OCI-LY7 (cell line): ENCODE results near the gene MOGAT2. TPM values are rescaled to one million over a fixed set of nuclear protein-coding genes. Genes with fewer than 3 reads are reported as not detected.

ENCODE experiments used
- BruUV-seq: library from RNA; stranded (reverse); fragments of 400-500 nt; replicated peaks from 2 replicates; lab custom pipeline; 2021; lab: Mats Ljungman, UMichigan
- CTCF ChIA-PET: fragments of 300-600 bp; sonication (Branson Sonifier 250); formaldehyde crosslinking; loops from one replicate; lab custom pipeline; 2022; ENCODE audit warnings: antibody characterized with exemption; ENCODE audit not compliant: unreplicated experiment; lab: Charles Lee
- POLR2A ChIA-PET: fragments of 300-600 bp; sonication (Branson Sonifier 250); formaldehyde crosslinking; loops from one replicate; lab custom pipeline; 2022; ENCODE audit warnings: antibody characterized with exemption; lab: Charles Lee
- DNase-seq: peaks from one replicate; pipeline ENCODE4 v3.0.0-alpha.2; 2015; ENCODE audit warnings: low spot score
- H2AFZ ChIP-seq: fragments of 200-600 bp; sonication (generic), shearing (Covaris generic); 2 replicates; pipeline ENCODE4 v1.6.1; 2014; ENCODE audit warnings: mild to moderate bottlenecking, antibody characterized with exemption, low read length, moderate library complexity
- H3K27ac ChIP-seq: fragments of 200-600 bp; sonication (generic); 2 replicates; pipeline ENCODE4 v1.5.1; 2014; ENCODE audit warnings: mixed run types, low read depth, mild to moderate bottlenecking, moderate library complexity, low read length, inconsistent platforms; ENCODE audit not compliant: poor library complexity, severe bottlenecking
- H3K36me3 ChIP-seq: fragments of 200-600 bp; sonication (generic); 2 replicates; pipeline ENCODE4 v1.6.1; 2014; ENCODE audit warnings: mild to moderate bottlenecking, antibody characterized with exemption, low read length, moderate library complexity, mixed read lengths; ENCODE audit not compliant: insufficient read depth
- H3K4me1 ChIP-seq: fragments of 200-600 bp; sonication (generic); 2 replicates; pipeline ENCODE4 v1.5.1; 2014; ENCODE audit warnings: mild to moderate bottlenecking, low read length; ENCODE audit not compliant: insufficient read depth, poor library complexity, severe bottlenecking
- H3K4me2 ChIP-seq: fragments of 200-600 bp; sonication (generic); 2 replicates; pipeline ENCODE4 v1.6.1; 2014; ENCODE audit warnings: mild to moderate bottlenecking, low read length
- H3K4me3 ChIP-seq: fragments of 200-600 bp; sonication (generic); 2 replicates; pipeline ENCODE4 v1.5.1; 2014; ENCODE audit warnings: mild to moderate bottlenecking, low read depth, low read length; ENCODE audit not compliant: poor library complexity, severe bottlenecking
- H3K79me2 ChIP-seq: fragments of 200-600 bp; sonication (generic); 2 replicates; pipeline ENCODE4 v1.6.1; 2016; ENCODE audit warnings: low read depth, mild to moderate bottlenecking, low read length, moderate library complexity, mixed read lengths; ENCODE audit not compliant: insufficient read depth
- H3K9me2 ChIP-seq: fragments of 200-600 bp; sonication (generic); 2 replicates; pipeline ENCODE4 v1.6.1; 2016; ENCODE audit warnings: mild to moderate bottlenecking, low read length, mixed read lengths; ENCODE audit not compliant: insufficient read depth
- H3K9me3 ChIP-seq: fragments of 200-600 bp; sonication (generic); 2 replicates; pipeline ENCODE4 v1.6.1; 2014; ENCODE audit warnings: mild to moderate bottlenecking, mixed run types, low read length, mixed read lengths
- H4K20me1 ChIP-seq: fragments of 200-600 bp; sonication (generic); 2 replicates; pipeline ENCODE4 v1.6.1; 2014; ENCODE audit warnings: mild to moderate bottlenecking, antibody characterized with exemption, low read length, moderate library complexity, mixed read lengths; ENCODE audit not compliant: insufficient read depth
- CTCF ChIP-seq: fragments of 200-600 bp; sonication (generic); conservative IDR thresholded peaks from 2 replicates; pipeline ENCODE4 v1.5.1; 2014; ENCODE audit warnings: mild to moderate bottlenecking, antibody characterized with exemption, low read length, moderate library complexity, mixed read lengths
- EZH2phosphoT487 ChIP-seq: fragments of 200-600 bp; sonication (generic); IDR thresholded peaks from 2 replicates; pipeline ENCODE4 v1.6.1; 2018; ENCODE audit warnings: low read depth, borderline replicate concordance, mild to moderate bottlenecking, mixed run types, antibody characterized with exemption, low read length, moderate library complexity, mixed read lengths
- intact Hi-C: fragments of 100-400 bp; cut with micrococcal nuclease; formaldehyde crosslinking; loops from one replicate; pipeline ENCODE4 v1.10.0; 2022; ENCODE audit not compliant: unreplicated experiment
- total RNA-seq, 2 experiments: library from RNA; depleted of rRNA in 1 of 2; stranded (reverse); fragments of >200 nt in 1 of 2; shearing (Covaris generic) in 1 of 2; gene quantifications; 2 replicates each; pipeline ENCODE4 v1.2.3, GENCODE V29; 2014 to 2022

The MOGAT2 gene
- total RNA-seq, 2 experiments from 2014 or later = not detected

- no peaks in the 10 kb centered on the region for H4K20me1 ChIP-seq
- H3K4me3 ChIP-seq = no peak overlapping the region
- intact Hi-C loops = no loop called here
- no TSS peak for BruUV-seq
- CTCF ChIA-PET = no interaction called here
- H3K36me3 ChIP-seq = no peaks in the 10 kb centered on the region
- H3K9me2 ChIP-seq = no peaks in the 10 kb centered on the region
- TF ChIP-seq EZH2phosphoT487 (no peak), CTCF (no peak)
- no peak for DNase-seq
- no peaks in the 10 kb centered on the region for H3K4me1 ChIP-seq
- no peak overlapping the region for H3K27ac ChIP-seq
- no peak overlapping the region for H3K4me2 ChIP-seq
- POLR2A ChIA-PET = no interaction called here
- no peak overlapping the region for H2AFZ ChIP-seq
- no peaks in the 10 kb centered on the region for H3K79me2 ChIP-seq
- H3K9me3 ChIP-seq = no peaks in the 10 kb centered on the region
Measured at GRCh38 chr11:75700940-75701339, 16.7 kb upstream of the MOGAT2 start.

- POLR2A ChIA-PET = no interaction called here
- Histone ChIP-seq H3K4me3 (no peak overlapping the region), H3K4me2 (no peak overlapping the region), H3K36me3 (no peaks in the 10 kb centered on the region), H3K79me2 (no peaks in the 10 kb centered on the region), H4K20me1 (no peaks in the 10 kb centered on the region), H3K27ac (no peak overlapping the region), H3K4me1 (no peaks in the 10 kb centered on the region), H3K9me3 (no peaks in the 10 kb centered on the region), H3K9me2 (no peaks in the 10 kb centered on the region), H2AFZ (no peak overlapping the region)
- CTCF ChIA-PET = no interaction called here
- no peak for DNase-seq
- TF ChIP-seq EZH2phosphoT487 (no peak), CTCF (no peak)
- no TSS peak for BruUV-seq
- intact Hi-C loops = no loop called here
Measured at GRCh38 chr11:75703695-75704237, 13.9 kb upstream of the MOGAT2 start.

- H3K4me3 ChIP-seq = no peak overlapping the region
- intact Hi-C loops = no loop called here
- BruUV-seq = no TSS peak
- H3K9me3 ChIP-seq = no peaks in the 10 kb centered on the region
- no peaks in the 10 kb centered on the region for H3K79me2 ChIP-seq
- ChIA-PET CTCF (no interaction called here), POLR2A (no interaction called here)
- no peaks in the 10 kb centered on the region for H3K4me1 ChIP-seq
- H3K27ac ChIP-seq = no peak overlapping the region
- TF ChIP-seq EZH2phosphoT487 (no peak), CTCF (no peak)
- H3K4me2 ChIP-seq = no peak overlapping the region
- H3K36me3 ChIP-seq = no peaks in the 10 kb centered on the region
- H4K20me1 ChIP-seq = no peaks in the 10 kb centered on the region
- no peaks in the 10 kb centered on the region for H3K9me2 ChIP-seq
- no peak overlapping the region for H2AFZ ChIP-seq
- no peak for DNase-seq
Measured at GRCh38 chr11:75705541-75705940, 12.1 kb upstream of the MOGAT2 start.
